Sigmoid colon (tissue), 7 donors: ENCODE data around the gene UBE3B. TPM values are rescaled to one million over a fixed set of nuclear protein-coding genes. Genes with fewer than 3 reads are reported as not detected.

Experiments used
- DNase-seq: peaks from one replicate; pipeline ENCODE4 v3.0.0-alpha.2; 2019
- H3K27ac ChIP-seq, 4 donors: fragments of 200-600 bp; sonication (generic); one replicate each; pipeline ENCODE4 v1.5.1; 2016 to 2019; ENCODE audit warnings: mild to moderate bottlenecking in 1 of 4
- H3K27me3 ChIP-seq, 3 donors: fragments of 200-600 bp; sonication (generic); one replicate each; pipeline ENCODE4 v1.5.1; 2019; ENCODE audit warnings: mild to moderate bottlenecking in 1 of 3
- H3K36me3 ChIP-seq, 4 donors: fragments of 200-600 bp; sonication (generic); one replicate each; pipeline ENCODE4 v1.5.1; 2016 to 2019
- H3K4me1 ChIP-seq, 4 donors: fragments of 200-600 bp; sonication (generic); one replicate each; pipeline ENCODE4 v1.5.1; 2017 to 2019
- H3K4me3 ChIP-seq, 4 donors: fragments of 200-600 bp; sonication (generic); one replicate each; pipeline ENCODE4 v1.5.1; 2017 to 2019; ENCODE audit warnings: mild to moderate bottlenecking in 2 of 4, moderate library complexity in 1 of 4
- H3K9me3 ChIP-seq, 4 donors: fragments of 200-600 bp in 3 of 4; sonication (generic) in 3 of 4; one replicate each; pipeline versions ENCODE4 v1.5.1 to v1.6.1; 2013 to 2019
- CTCF ChIP-seq, 4 experiments: fragments of 450-650 bp in 3 of 4; fragments of 200-600 bp in 1 of 4; IDR thresholded peaks; one replicate each; pipeline ENCODE4 v1.5.1; 2016 to 2019; ENCODE audit warnings: antibody characterized with exemption in 4 of 4, mild to moderate bottlenecking in 3 of 4, moderate library complexity in 2 of 4
- EP300 ChIP-seq, 4 donors: sonication (generic); formaldehyde crosslinking; IDR thresholded peaks; one replicate each; pipeline ENCODE4 v1.6.1; 2017; ENCODE audit warnings: antibody characterized with exemption in 4 of 4
- POLR2A ChIP-seq, 2 donors: fragments of 450-650 bp; IDR thresholded peaks; one replicate each; pipeline ENCODE4 v1.6.1; 2016; ENCODE audit warnings: antibody characterized with exemption in 2 of 2, mild to moderate bottlenecking in 2 of 2, moderate library complexity in 2 of 2
- POLR2AphosphoS5 ChIP-seq, 4 donors: sonication (generic); formaldehyde crosslinking; IDR thresholded peaks; one replicate each; pipeline ENCODE4 v1.6.1; 2017; ENCODE audit warnings: antibody characterized with exemption in 4 of 4
- WGBS, 2 donors: extraction: QIAGEN DNeasy Blood & Tissue Kit; methylation state at CpG; one replicate each; pipeline ENCODE4 v1.1.7; 2013; 5-methylcytosine and 5-hydroxymethylcytosine counted together
- intact Hi-C: fragments of 100-400 bp; cut with DNase I; formaldehyde crosslinking; loops from one replicate; pipeline ENCODE4 v1.15.1; 2023
- polyA plus RNA-seq, 3 donors: library from polyadenylated mRNA; stranded (reverse); fragments of 200-250 nt; gene quantifications; one replicate each; pipeline ENCODE4 v1.2.3, GENCODE V29; 2013
- total RNA-seq, 4 donors: library from RNA; depleted of rRNA; stranded (reverse); fragments of >200 nt; gene quantifications; one replicate each; pipeline ENCODE4 v1.1.0, GENCODE V29; 2016
- donor health status: healthy with polysubstance abuse.
- donor health status: Bipolar disorder and iron deficiency.
- donor health status: healthy.

UBE3B gene
- total and polyA plus RNA-seq, 7 donors = 15.3 to 67.7 (median 48.4) TPM

GRCh38 chr12:109518820-109519665 is 41.6 kb downstream of the UBE3B start:
- intact Hi-C loops = loop anchor here (2.0 kb wide), 1 partner anchor 256 kb away; no protein-coding TSS in a partner anchor
- no peaks in the 10 kb centered on the region for H3K9me3 ChIP-seq
- TF ChIP-seq POLR2AphosphoS5 (IDR thresholded peaks at IDR 0.05) (peak in 1 of 4 donors; percentile 13), EP300 (IDR thresholded peaks at IDR 0.05) (no peak), CTCF (IDR thresholded peaks at IDR 0.05) (peak; percentile 34 to 80 (median 58)), POLR2A (IDR thresholded peaks at IDR 0.05) (no peak)
- H3K27ac ChIP-seq = peak overlapping the region in 3 of 4 donors; percentile 36 to 51 (median 38)
- no peak overlapping the region for H3K4me3 ChIP-seq
- peak; percentile 64 for DNase-seq
- H3K27me3 ChIP-seq = no peaks in the 10 kb centered on the region
- H3K36me3 ChIP-seq = peaks cover 27 to 90% (median 55%) of the 10 kb centered on the region in 4 donors
- WGBS, 2 donors = 64 to 66% methylated on average over 11 of the region's 11 CpGs
- H3K4me1 ChIP-seq = peaks cover 0 to 4% (median 0%) of the 10 kb centered on the region in 4 donors

GRCh38 chr12:109519787-109520186 is 42.4 kb downstream of the UBE3B start:
- Histone ChIP-seq H3K4me3 (no peak overlapping the region), H3K9me3 (no peaks in the 10 kb centered on the region), H3K27me3 (no peaks in the 10 kb centered on the region), H3K27ac (peak overlapping the region in 2 of 4 donors; percentile 36 to 51), H3K36me3 (peaks cover 35 to 90% (median 55%) of the 10 kb centered on the region in 4 donors), H3K4me1 (peaks cover 0 to 4% (median 0%) of the 10 kb centered on the region in 4 donors)
- TF ChIP-seq POLR2AphosphoS5 (IDR thresholded peaks at IDR 0.05) (no peak), CTCF (IDR thresholded peaks at IDR 0.05) (no peak), POLR2A (IDR thresholded peaks at IDR 0.05) (no peak), EP300 (IDR thresholded peaks at IDR 0.05) (no peak)
- DNase-seq = peak; percentile 25
- WGBS, 2 donors = 77 to 94% methylated on average over 6 of the region's 6 CpGs
- intact Hi-C loops = loop anchor here (2.0 kb wide), 1 partner anchor 255 kb away; no protein-coding TSS in a partner anchor

- WGBS, 2 donors = 82 to 85% methylated on average over 10 of the region's 10 CpGs
- intact Hi-C loops = no loop called here
- H3K4me1 ChIP-seq = peaks cover 0 to 4% (median 0%) of the 10 kb centered on the region in 4 donors
- peak; percentile 39 for DNase-seq
- no peaks in the 10 kb centered on the region for H3K9me3 ChIP-seq
- H3K27ac ChIP-seq = no peak overlapping the region
- H3K36me3 ChIP-seq = peaks cover 34 to 95% (median 55%) of the 10 kb centered on the region in 4 donors
- no peak overlapping the region for H3K4me3 ChIP-seq
- TF ChIP-seq POLR2AphosphoS5 (IDR thresholded peaks at IDR 0.05) (no peak), EP300 (IDR thresholded peaks at IDR 0.05) (no peak), CTCF (IDR thresholded peaks at IDR 0.05) (no peak), POLR2A (IDR thresholded peaks at IDR 0.05) (no peak)
- H3K27me3 ChIP-seq = no peaks in the 10 kb centered on the region
These were observed 44.4 kb downstream of the UBE3B start for GRCh38 chr12:109521831-109522230.

GRCh38 chr12:109523071-109523470 is 45.6 kb downstream of the UBE3B start:
- Histone ChIP-seq H3K4me3 (no peak overlapping the region), H3K27me3 (no peaks in the 10 kb centered on the region), H3K27ac (no peak overlapping the region), H3K9me3 (no peaks in the 10 kb centered on the region), H3K4me1 (peaks cover 0 to 4% (median 0%) of the 10 kb centered on the region in 4 donors), H3K36me3 (peaks cover 28 to 95% (median 57%) of the 10 kb centered on the region in 4 donors)
- TF ChIP-seq EP300 (IDR thresholded peaks at IDR 0.05) (no peak), CTCF (IDR thresholded peaks at IDR 0.05) (no peak), POLR2A (IDR thresholded peaks at IDR 0.05) (no peak), POLR2AphosphoS5 (IDR thresholded peaks at IDR 0.05) (no peak)
- 83 to 88% methylated on average over 10 of the region's 10 CpGs for WGBS, 2 donors
- no peak for DNase-seq
- intact Hi-C loops = no loop called here
